Activated T-cell treated with anti-CD3 and anti-CD28 coated beads, Interleukin-2, amount 50 U/mL, for 72 hours (primary cell): Measurements from ENCODE around the gene ERCC4. TPM values are rescaled to one million over a fixed set of nuclear protein-coding genes. Genes with fewer than 3 reads are reported as not detected.

Source experiments
- ATAC-seq, 2 donors: fragments of 150-1000 bp; cut with Tn5 transposase; replicated peaks in 1 of 2; 2 replicates each; pipeline ENCODE4 v1.10.0; 2021; ENCODE audit warnings: moderate library complexity in 2 of 2, mild to moderate bottlenecking in 1 of 2
- DNase-seq, 2 donors: peaks; one replicate each; pipeline ENCODE4 v3.0.0; 2021 to 2022; ENCODE audit warnings: mixed read lengths in 1 of 2
- H3K27ac Mint-ChIP-seq: one replicate; pipeline ENCODE4 v1.8.0; 2022; ENCODE audit warnings: mild to moderate bottlenecking, moderate library complexity, mixed read lengths
- H3K27me3 Mint-ChIP-seq: one replicate; pipeline ENCODE4 v1.8.0; 2022; ENCODE audit warnings: low read depth, mixed read lengths
- H3K36me3 Mint-ChIP-seq, 2 donors: one replicate each; pipeline ENCODE4 v1.8.0; 2022; ENCODE audit warnings: mixed read lengths in 2 of 2, mild to moderate bottlenecking in 1 of 2; ENCODE audit not compliant: insufficient read depth in 2 of 2
- H3K4me1 Mint-ChIP-seq: one replicate; pipeline ENCODE4 v1.8.0; 2022; ENCODE audit warnings: low read depth, mixed read lengths
- H3K4me3 Mint-ChIP-seq, 2 donors: one replicate each; pipeline ENCODE4 v1.8.0; 2022; ENCODE audit warnings: mild to moderate bottlenecking in 2 of 2, mixed read lengths in 2 of 2, moderate library complexity in 2 of 2
- H3K9me3 Mint-ChIP-seq, 2 donors: one replicate each; pipeline ENCODE4 v1.8.0; 2022; ENCODE audit warnings: mixed read lengths in 2 of 2
- total RNA-seq, 2 donors: library from RNA; stranded (reverse); gene quantifications; one replicate each; pipeline ENCODE4 v1.2.3, GENCODE V29; 2022

The ERCC4 gene
- total RNA-seq, 2 donors from 2014 or later, result 15.4 to 17.4 TPM

GRCh38 chr16:13939821-13940220, 19.9 kb downstream of the ERCC4 start:
- H3K4me1 Mint-ChIP-seq, result peaks cover 26% of the 10 kb centered on the region
- DNase-seq, result no peak
- H3K4me3 Mint-ChIP-seq, result no peak overlapping the region
- no peaks in the 10 kb centered on the region for H3K27me3 Mint-ChIP-seq
- peaks cover 5 to 12% of the 10 kb centered on the region in 2 donors for H3K36me3 Mint-ChIP-seq
- no peak overlapping the region for H3K27ac Mint-ChIP-seq
- no peaks in the 10 kb centered on the region for H3K9me3 Mint-ChIP-seq
- ATAC-seq, result peak; percentile 80 to 87

GRCh38 chr16:13940397-13940933, 20.5 kb downstream of the ERCC4 start:
- H3K4me3 Mint-ChIP-seq, result no peak overlapping the region
- peaks cover 5 to 8% of the 10 kb centered on the region in 2 donors for H3K36me3 Mint-ChIP-seq
- peaks cover 26% of the 10 kb centered on the region for H3K4me1 Mint-ChIP-seq
- H3K27me3 Mint-ChIP-seq, result no peaks in the 10 kb centered on the region
- no peak for DNase-seq
- no peak overlapping the region for H3K27ac Mint-ChIP-seq
- ATAC-seq, result no peak
- no peaks in the 10 kb centered on the region for H3K9me3 Mint-ChIP-seq

DNA sequence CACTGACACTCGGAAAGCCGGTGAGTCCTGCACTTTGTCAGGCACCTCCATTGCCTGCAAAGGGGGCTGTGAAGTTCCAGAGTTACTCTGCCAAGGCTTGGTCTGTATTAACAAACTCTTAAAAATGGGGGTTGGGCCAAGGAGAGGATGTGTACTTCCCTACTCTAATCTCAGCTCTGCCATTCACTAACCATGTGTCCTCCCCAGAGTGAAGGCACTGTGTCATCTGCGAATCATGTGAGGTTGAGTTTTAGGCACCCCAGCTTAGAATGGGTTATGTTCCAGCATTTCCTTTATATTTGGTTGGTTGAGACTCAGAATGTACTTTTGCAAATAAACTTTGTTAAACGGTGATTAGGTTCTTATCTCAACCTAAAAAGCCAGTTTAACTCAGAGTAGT, 24.9 kb downstream of the ERCC4 start:
- no peak for ATAC-seq
- no peak overlapping the region for H3K27ac Mint-ChIP-seq
- H3K4me3 Mint-ChIP-seq, result no peak overlapping the region
- H3K36me3 Mint-ChIP-seq, result peaks cover 8 to 9% of the 10 kb centered on the region in 2 donors
- peaks cover 4% of the 10 kb centered on the region for H3K4me1 Mint-ChIP-seq
- DNase-seq, result no peak
- no peaks in the 10 kb centered on the region for H3K9me3 Mint-ChIP-seq
- H3K27me3 Mint-ChIP-seq, result no peaks in the 10 kb centered on the region

DNA sequence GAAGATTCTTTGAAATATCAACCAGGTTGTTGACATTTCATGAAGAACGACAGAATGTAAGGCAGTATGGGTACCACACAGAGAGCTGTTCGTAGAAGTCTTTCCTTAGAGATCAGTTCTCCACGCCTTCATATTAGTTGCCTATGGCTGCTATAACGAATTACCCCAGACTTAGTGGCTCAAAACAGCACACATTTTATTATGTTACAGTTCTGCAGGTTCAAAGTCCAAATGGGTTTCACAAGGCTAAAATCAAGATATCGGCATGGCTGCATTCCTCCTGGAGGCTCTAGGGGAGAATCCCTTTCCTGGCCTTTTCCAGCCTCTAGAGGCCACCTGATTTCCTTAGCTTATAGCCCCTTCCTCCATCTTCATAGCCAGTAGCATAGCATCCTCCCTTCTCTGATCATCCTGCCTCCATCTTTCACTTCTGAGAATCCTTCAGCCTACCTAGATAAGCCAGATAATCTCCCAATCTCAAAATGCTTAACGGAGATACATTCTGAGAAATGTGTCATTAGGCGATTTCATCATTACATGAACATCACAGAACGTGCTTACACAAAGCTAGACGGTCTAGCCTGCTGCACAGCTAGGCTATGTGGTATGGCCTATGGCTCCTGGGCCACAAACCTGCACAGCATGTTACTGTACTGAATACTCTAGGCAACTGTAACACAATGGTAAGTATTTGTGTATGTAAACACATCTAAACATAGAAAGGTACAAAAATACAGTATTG, 26.0 kb downstream of the ERCC4 start:
- no peak overlapping the region for H3K27ac Mint-ChIP-seq

DNA sequence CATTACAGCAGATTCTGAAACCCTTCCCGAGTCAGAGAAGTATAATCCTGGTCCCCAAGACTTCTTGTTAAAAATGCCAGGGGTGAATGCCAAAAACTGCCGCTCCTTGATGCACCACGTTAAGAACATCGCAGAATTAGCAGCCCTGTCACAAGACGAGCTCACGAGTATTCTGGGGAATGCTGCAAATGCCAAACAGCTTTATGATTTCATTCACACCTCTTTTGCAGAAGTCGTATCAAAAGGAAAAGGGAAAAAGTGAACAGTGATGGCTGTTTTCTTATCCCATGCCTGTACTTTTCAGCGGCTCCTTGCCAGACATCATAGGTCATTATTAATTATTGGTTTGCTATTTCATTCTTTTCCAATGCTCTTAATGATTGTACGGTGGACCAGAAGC, 28.1 kb downstream of the ERCC4 start:
- Mint-ChIP-seq H3K9me3 (no peaks in the 10 kb centered on the region), H3K36me3 (peaks cover 7% of the 10 kb centered on the region in 2 donors), H3K27ac (no peak overlapping the region)

More for the DNA sequence above, 26.0 kb downstream of the ERCC4 start:
- DNase-seq, result no peak
- Mint-ChIP-seq H3K9me3 (no peaks in the 10 kb centered on the region), H3K4me3 (no peak overlapping the region), H3K27me3 (no peaks in the 10 kb centered on the region), H3K4me1 (no peaks in the 10 kb centered on the region), H3K36me3 (peaks cover 8 to 9% of the 10 kb centered on the region in 2 donors)
- peak in 1 of 2 donors; percentile 33 for ATAC-seq

DNA sequence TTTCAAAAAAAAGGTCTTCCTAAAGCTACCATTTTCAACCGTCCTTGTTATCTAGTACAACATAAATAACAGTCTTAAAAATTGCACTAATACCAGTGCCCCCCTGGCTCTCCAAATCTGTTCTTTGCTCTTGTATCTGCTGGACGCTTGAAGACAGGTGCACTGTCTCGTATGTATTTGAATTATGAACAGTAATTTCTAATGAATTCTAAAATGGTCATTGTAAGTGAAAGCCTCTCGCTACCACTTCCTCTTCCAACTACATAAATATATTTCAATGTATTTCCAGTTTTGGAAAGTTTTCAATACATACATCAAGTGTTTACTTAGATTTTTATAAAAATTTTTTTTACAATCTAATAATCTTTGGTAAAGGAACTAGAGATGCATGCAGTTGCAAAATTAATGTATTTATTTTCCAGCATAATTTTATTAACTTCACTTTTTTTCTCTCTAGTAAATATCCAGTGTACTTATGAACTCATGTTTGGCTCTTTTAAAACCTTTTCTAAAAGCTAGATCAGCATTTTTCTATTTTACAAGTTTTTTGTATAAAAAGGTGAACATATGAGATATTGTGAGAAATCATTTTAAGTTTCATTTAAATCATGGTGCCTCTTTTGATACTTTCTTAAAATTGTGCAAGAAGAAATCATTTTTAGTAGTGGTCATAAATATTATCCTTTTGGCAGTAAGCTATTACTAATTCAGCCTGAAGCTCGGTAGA, 31.0 kb downstream of the ERCC4 start:
- H3K9me3 Mint-ChIP-seq, result no peaks in the 10 kb centered on the region
- ATAC-seq (no peak), DNase-seq (no peak)
- H3K27ac Mint-ChIP-seq, result no peak overlapping the region
- H3K4me1 Mint-ChIP-seq, result no peaks in the 10 kb centered on the region
- H3K27me3 Mint-ChIP-seq, result peaks cover 12% of the 10 kb centered on the region
- H3K36me3 Mint-ChIP-seq, result peaks cover 4% of the 10 kb centered on the region in 2 donors
- no peak overlapping the region for H3K4me3 Mint-ChIP-seq

More for the DNA sequence above, 28.1 kb downstream of the ERCC4 start:
- Mint-ChIP-seq H3K27me3 (no peaks in the 10 kb centered on the region), H3K4me1 (no peaks in the 10 kb centered on the region), H3K4me3 (no peak overlapping the region)
- DNase-seq (no peak), ATAC-seq (no peak)

GRCh38 chr16:13951611-13952010, 31.7 kb downstream of the ERCC4 start:
- H3K36me3 Mint-ChIP-seq, result peaks cover 1 to 3% of the 10 kb centered on the region in 2 donors
- H3K27me3 Mint-ChIP-seq, result peaks cover 12% of the 10 kb centered on the region
- H3K4me1 Mint-ChIP-seq, result peaks cover 5% of the 10 kb centered on the region
- ATAC-seq (no peak), DNase-seq (no peak)
- no peak overlapping the region for H3K27ac Mint-ChIP-seq
- no peaks in the 10 kb centered on the region for H3K9me3 Mint-ChIP-seq
- no peak overlapping the region for H3K4me3 Mint-ChIP-seq

GRCh38 chr16:13953501-13953900, 33.5 kb downstream of the ERCC4 start:
- Mint-ChIP-seq H3K9me3 (no peaks in the 10 kb centered on the region), H3K27me3 (peaks cover 12% of the 10 kb centered on the region), H3K36me3 (peaks cover 1 to 2% of the 10 kb centered on the region in 2 donors), H3K4me3 (no peak overlapping the region), H3K4me1 (peaks cover 16% of the 10 kb centered on the region), H3K27ac (no peak overlapping the region)
- DNase-seq, result no peak
- no peak for ATAC-seq

DNA sequence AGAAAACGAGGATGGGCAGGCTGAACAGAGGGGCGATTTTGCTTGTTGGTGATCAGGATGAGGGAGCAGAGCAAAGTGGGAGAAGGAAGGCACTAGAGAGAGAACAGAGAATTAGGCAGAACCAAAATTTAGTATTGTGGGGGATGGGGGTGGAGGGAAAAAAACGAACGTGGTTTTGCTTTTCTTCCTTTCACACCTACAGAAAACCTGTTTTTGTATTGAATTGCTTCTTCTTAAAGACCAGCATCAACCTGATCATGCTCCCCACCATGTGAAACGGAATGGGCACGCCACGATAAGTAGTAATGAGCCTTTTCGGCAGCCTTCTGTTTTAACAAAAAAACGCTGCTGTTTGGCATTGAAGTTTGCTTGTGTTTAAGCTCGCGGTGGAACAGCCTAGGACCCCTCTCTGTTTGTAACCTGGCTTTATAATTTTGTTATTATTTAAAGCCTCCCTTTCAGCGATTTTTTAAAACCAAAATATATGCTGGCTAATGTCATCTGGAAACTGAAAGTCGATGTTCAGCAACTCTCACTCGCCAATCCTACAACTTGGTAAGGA, 36.8 kb downstream of the ERCC4 start:
- Mint-ChIP-seq H3K27ac (peak overlapping the region; percentile 59), H3K9me3 (no peaks in the 10 kb centered on the region), H3K27me3 (peaks cover 12% of the 10 kb centered on the region), H3K4me1 (peaks cover 16% of the 10 kb centered on the region), H3K4me3 (peak overlapping the region; percentile 69 to 84), H3K36me3 (no peaks in the 10 kb centered on the region)
- peak in 1 of 2 donors; percentile 30 for ATAC-seq
- no peak for DNase-seq

- H3K36me3 Mint-ChIP-seq, result no peaks in the 10 kb centered on the region
- no peaks in the 10 kb centered on the region for H3K9me3 Mint-ChIP-seq
- DNase-seq, result peak; percentile 19 to 24
- H3K27ac Mint-ChIP-seq, result peak overlapping the region; percentile 29
- H3K4me1 Mint-ChIP-seq, result peaks cover 16% of the 10 kb centered on the region
- H3K4me3 Mint-ChIP-seq, result peak overlapping the region; percentile 50 to 84
- peak; percentile 73 to 84 for ATAC-seq
- peaks cover 12% of the 10 kb centered on the region for H3K27me3 Mint-ChIP-seq
These were observed 37.5 kb downstream of the ERCC4 start for GRCh38 chr16:13957197-13958078.

- no peak overlapping the region for H3K4me3 Mint-ChIP-seq
- ATAC-seq (no peak), DNase-seq (no peak)
- peaks cover 16% of the 10 kb centered on the region for H3K4me1 Mint-ChIP-seq
- H3K27ac Mint-ChIP-seq, result no peak overlapping the region
- H3K36me3 Mint-ChIP-seq, result no peaks in the 10 kb centered on the region
- no peaks in the 10 kb centered on the region for H3K9me3 Mint-ChIP-seq
- H3K27me3 Mint-ChIP-seq, result peaks cover 12% of the 10 kb centered on the region
These were observed 38.5 kb downstream of the ERCC4 start for GRCh38 chr16:13958474-13958873.

- Mint-ChIP-seq H3K4me3 (no peak overlapping the region), H3K27ac (no peak overlapping the region), H3K9me3 (no peaks in the 10 kb centered on the region), H3K36me3 (no peaks in the 10 kb centered on the region), H3K27me3 (peaks cover 13% of the 10 kb centered on the region), H3K4me1 (peaks cover 16% of the 10 kb centered on the region)
- DNase-seq, result no peak
- no peak for ATAC-seq
These were observed 39.7 kb downstream of the ERCC4 start for GRCh38 chr16:13959626-13960025.
